Transverse colon (tissue), 4 donors: ENCODE results near the gene SLC7A1.

Source experiments
- POLR2A ChIP-seq: fragments of 450-650 bp; IDR thresholded peaks from one replicate; pipeline ENCODE4 v1.6.1; 2016; ENCODE audit warnings: antibody characterized with exemption, mild to moderate bottlenecking, moderate library complexity
- POLR2AphosphoS5 ChIP-seq, 3 donors: sonication (generic); formaldehyde crosslinking; IDR thresholded peaks; one replicate each; pipeline ENCODE4 v1.6.1; 2016; ENCODE audit warnings: antibody characterized with exemption in 3 of 3
- TF ChIP-seq, protein P1 (sequence below), 5 experiments: fragments of 200-600 bp in 3 of 5; fragments of 450-650 bp in 2 of 5; sonication (generic) in 3 of 5; IDR thresholded peaks; 1 replicate in 2 of 5; 2 replicates in 3 of 5; pipeline ENCODE4 v1.5.1; 2016 to 2017; ENCODE audit warnings: antibody characterized with exemption in 5 of 5, inconsistent platforms in 3 of 5, mild to moderate bottlenecking in 2 of 5, moderate library complexity in 1 of 5

- TF ChIP-seq, protein P1, sequence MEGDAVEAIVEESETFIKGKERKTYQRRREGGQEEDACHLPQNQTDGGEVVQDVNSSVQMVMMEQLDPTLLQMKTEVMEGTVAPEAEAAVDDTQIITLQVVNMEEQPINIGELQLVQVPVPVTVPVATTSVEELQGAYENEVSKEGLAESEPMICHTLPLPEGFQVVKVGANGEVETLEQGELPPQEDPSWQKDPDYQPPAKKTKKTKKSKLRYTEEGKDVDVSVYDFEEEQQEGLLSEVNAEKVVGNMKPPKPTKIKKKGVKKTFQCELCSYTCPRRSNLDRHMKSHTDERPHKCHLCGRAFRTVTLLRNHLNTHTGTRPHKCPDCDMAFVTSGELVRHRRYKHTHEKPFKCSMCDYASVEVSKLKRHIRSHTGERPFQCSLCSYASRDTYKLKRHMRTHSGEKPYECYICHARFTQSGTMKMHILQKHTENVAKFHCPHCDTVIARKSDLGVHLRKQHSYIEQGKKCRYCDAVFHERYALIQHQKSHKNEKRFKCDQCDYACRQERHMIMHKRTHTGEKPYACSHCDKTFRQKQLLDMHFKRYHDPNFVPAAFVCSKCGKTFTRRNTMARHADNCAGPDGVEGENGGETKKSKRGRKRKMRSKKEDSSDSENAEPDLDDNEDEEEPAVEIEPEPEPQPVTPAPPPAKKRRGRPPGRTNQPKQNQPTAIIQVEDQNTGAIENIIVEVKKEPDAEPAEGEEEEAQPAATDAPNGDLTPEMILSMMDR (IDR thresholded peaks at IDR 0.05) = no peak
- TF ChIP-seq POLR2A = no peak
- no peak for TF ChIP-seq POLR2AphosphoS5 (IDR thresholded peaks at IDR 0.05)
Measured at GRCh38 chr13:29530901-29531300, 64.6 kb downstream of the SLC7A1 start.
